NT2/D1 (cell line): ENCODE results near the gene DNAAF2.

Experiments
- YY1 ChIP-seq: IDR thresholded peaks from 2 replicates; pipeline ENCODE4 v1.6.1; 2011; ENCODE audit not compliant: insufficient read length, insufficient read depth
- ZNF274 ChIP-seq: IDR thresholded peaks from 2 replicates; pipeline ENCODE4 v1.6.1; 2011; ENCODE audit warnings: mild to moderate bottlenecking, low read depth, low read length

DNA sequence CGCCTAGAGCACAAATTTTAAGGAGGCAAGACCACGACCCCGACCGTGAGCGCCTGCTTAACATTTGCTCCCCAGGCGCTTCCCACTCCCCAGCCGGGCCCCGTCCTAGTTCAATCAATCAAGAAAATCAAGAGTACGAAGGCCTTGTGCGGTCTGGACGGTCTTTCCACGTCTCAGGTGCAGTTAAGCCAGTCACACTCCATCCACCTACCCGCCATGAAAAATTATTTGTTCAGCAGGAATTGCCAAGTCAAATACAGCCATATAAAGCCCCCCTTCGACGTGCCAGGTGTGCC is 36.9 kb downstream of the DNAAF2 start:
- TF ChIP-seq ZNF274 (no peak), YY1 (no peak)
